Chondrocyte (in vitro differentiated cells): Measurements from ENCODE around the gene NOX5. TPM values are rescaled to one million over a fixed set of nuclear protein-coding genes. Genes with fewer than 3 reads are reported as not detected.

Experiments
- DNase-seq: peaks from one replicate; pipeline ENCODE4 v3.0.0; 2021; ENCODE audit warnings: mixed read lengths, low spot score
- H3K27ac Mint-ChIP-seq: one replicate; pipeline ENCODE4 v1.8.0; 2021; ENCODE audit warnings: mild to moderate bottlenecking, moderate library complexity, mixed read lengths; ENCODE audit not compliant: unreplicated experiment
- H3K27me3 Mint-ChIP-seq: 2 replicates; pipeline ENCODE4 v1.8.0; 2021; ENCODE audit warnings: low read depth, mixed read lengths
- H3K36me3 Mint-ChIP-seq: 2 replicates; pipeline ENCODE4 v1.8.0; 2021; ENCODE audit warnings: low read depth, mixed read lengths
- H3K4me1 Mint-ChIP-seq: 2 replicates; pipeline ENCODE4 v1.8.0; 2021; ENCODE audit warnings: low read depth, mild to moderate bottlenecking, mixed read lengths
- H3K4me3 Mint-ChIP-seq: one replicate; pipeline ENCODE4 v1.8.0; 2021; ENCODE audit warnings: mild to moderate bottlenecking, moderate library complexity, mixed read lengths; ENCODE audit not compliant: unreplicated experiment
- H3K9me3 Mint-ChIP-seq: 2 replicates; pipeline ENCODE4 v1.8.0; 2021; ENCODE audit warnings: low read depth, mixed read lengths
- CTCF ChIP-seq: fragments of 200-600 bp; sonication (generic); IDR thresholded peaks from 2 replicates; pipeline ENCODE4 v1.5.0; 2021; ENCODE audit warnings: antibody characterized with exemption, mild to moderate bottlenecking, moderate library complexity
- total RNA-seq: library from RNA; stranded (reverse); gene quantifications from 3 replicates; pipeline ENCODE4 v1.2.1, GENCODE V29; 2021

Gene NOX5
- total RNA-seq, 1 donor from 2014 or later, result not detected

- H3K27ac Mint-ChIP-seq, result no peak overlapping the region
- no peak for TF ChIP-seq CTCF
- no peaks in the 10 kb centered on the region for H3K9me3 Mint-ChIP-seq
- no peak overlapping the region for H3K4me3 Mint-ChIP-seq
- H3K4me1 Mint-ChIP-seq, result peaks cover 14% of the 10 kb centered on the region
- H3K27me3 Mint-ChIP-seq, result peaks cover 4% of the 10 kb centered on the region
- H3K36me3 Mint-ChIP-seq, result no peaks in the 10 kb centered on the region
- no peak for DNase-seq
Observed at GRCh38 chr15:69088300-69088965, 73.9 kb downstream of the NOX5 start.

GRCh38 chr15:69089258-69089657 is 74.8 kb downstream of the NOX5 start:
- H3K27ac Mint-ChIP-seq, result no peak overlapping the region
- H3K4me1 Mint-ChIP-seq, result peaks cover 14% of the 10 kb centered on the region
- DNase-seq, result no peak
- H3K36me3 Mint-ChIP-seq, result no peaks in the 10 kb centered on the region
- no peak overlapping the region for H3K4me3 Mint-ChIP-seq
- H3K9me3 Mint-ChIP-seq, result no peaks in the 10 kb centered on the region
- TF ChIP-seq CTCF, result no peak
- H3K27me3 Mint-ChIP-seq, result peaks cover 4% of the 10 kb centered on the region

- DNase-seq, result no peak
- Mint-ChIP-seq H3K36me3 (no peaks in the 10 kb centered on the region), H3K27ac (no peak overlapping the region), H3K4me3 (no peak overlapping the region), H3K9me3 (no peaks in the 10 kb centered on the region), H3K4me1 (peaks cover 14% of the 10 kb centered on the region), H3K27me3 (peaks cover 7% of the 10 kb centered on the region)
- no peak for TF ChIP-seq CTCF
Observed at GRCh38 chr15:69090197-69090948, 75.9 kb downstream of the NOX5 start.

GRCh38 chr15:69091654-69092053 is 77.2 kb downstream of the NOX5 start:
- Mint-ChIP-seq H3K4me3 (no peak overlapping the region), H3K27ac (no peak overlapping the region), H3K4me1 (peaks cover 14% of the 10 kb centered on the region), H3K36me3 (peaks cover 2% of the 10 kb centered on the region), H3K27me3 (peaks cover 9% of the 10 kb centered on the region), H3K9me3 (no peaks in the 10 kb centered on the region)
- DNase-seq, result no peak
- no peak for TF ChIP-seq CTCF

GRCh38 chr15:69092159-69092558 is 77.7 kb downstream of the NOX5 start:
- Mint-ChIP-seq H3K4me1 (peaks cover 14% of the 10 kb centered on the region), H3K27ac (no peak overlapping the region), H3K4me3 (no peak overlapping the region), H3K27me3 (peaks cover 9% of the 10 kb centered on the region), H3K36me3 (peaks cover 2% of the 10 kb centered on the region), H3K9me3 (no peaks in the 10 kb centered on the region)
- no peak for TF ChIP-seq CTCF
- DNase-seq, result no peak
